NK-92 (cell line): ENCODE data around the gene TUBB2A.

Experiments
- DNase-seq: peaks from one replicate; lab custom pipeline; 2025; ENCODE audit not compliant: unreplicated experiment; lab: John Stamatoyannopoulos, UW

The TUBB2A gene

GRCh38 chr6:3124667-3125066 lies 32.7 kb downstream of the TUBB2A start:
- DNase-seq, result no peak

DNA sequence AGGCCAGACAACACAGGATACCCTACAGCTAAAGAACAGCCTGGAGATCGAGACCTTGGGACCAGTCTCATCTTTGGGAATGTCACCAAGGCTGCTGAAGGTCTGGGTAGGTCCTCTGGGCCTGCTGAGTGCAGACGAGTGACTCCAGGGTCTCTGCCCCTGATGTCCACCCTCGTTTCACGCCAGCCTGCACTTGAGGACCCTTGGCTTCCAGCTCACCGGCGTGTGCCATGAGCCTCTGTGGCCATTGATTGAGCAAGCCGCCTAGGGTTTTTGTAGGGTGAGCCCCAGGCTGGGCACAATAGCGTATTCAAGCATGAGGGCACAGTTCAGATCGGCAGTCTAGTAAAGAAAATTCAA lies 34.5 kb downstream of the TUBB2A start:
- no peak for DNase-seq

- no peak for DNase-seq
These were observed 36.6 kb downstream of the TUBB2A start for GRCh38 chr6:3120765-3121089.

GRCh38 chr6:3119040-3119723 lies 38.2 kb downstream of the TUBB2A start:
- DNase-seq, result no peak

GRCh38 chr6:3118353-3119039 lies 38.8 kb downstream of the TUBB2A start, which contains the start of gene BPHL:
Gene BPHL (plus strand): TSS chr6:3118711. CDS start chr6:3118741, 30 bp downstream.
- DNase-seq, result peak; percentile 86

- DNase-seq, result no peak
These were observed 39.4 kb downstream of the TUBB2A start for GRCh38 chr6:3117912-3118352.

GRCh38 chr6:3114377-3114776 lies 43.0 kb downstream of the TUBB2A start:
- no peak for DNase-seq

- DNase-seq, result no peak
These were observed 47.6 kb downstream of the TUBB2A start for GRCh38 chr6:3109761-3110160.

GRCh38 chr6:3108746-3109414 lies 48.5 kb downstream of the TUBB2A start:
- DNase-seq, result no peak
